T-cell (primary cell): ENCODE data around the gene C10orf62. TPM values are rescaled to one million over a fixed set of nuclear protein-coding genes. Genes with fewer than 3 reads are reported as not detected.

Experiments used
- ATAC-seq, 4 experiments: fragments of 200-7000 bp in 3 of 4; fragments of 150-1000 bp in 1 of 4; cut with Tn5 transposase; replicated peaks in 1 of 4; 1 replicate in 3 of 4; 2 replicates in 1 of 4; pipeline ENCODE4 v1.10.0; 2021; ENCODE audit warnings: moderate library complexity in 3 of 4, mild to moderate bottlenecking in 2 of 4, moderate number of reproducible peaks in 1 of 4
- CTCF ChIA-PET, 2 donors: fragments of 300-600 bp; sonication (Branson Sonifier 250); formaldehyde crosslinking; loops; one replicate each; lab custom pipeline; 2022; ENCODE audit warnings: antibody characterized with exemption in 2 of 2; lab: Charles Lee
- POLR2A ChIA-PET, 2 donors: fragments of 300-600 bp; sonication (Branson Sonifier 250); formaldehyde crosslinking; loops; one replicate each; lab custom pipeline; 2022; ENCODE audit warnings: antibody characterized with exemption in 2 of 2; lab: Charles Lee
- DNase-seq, 35 experiments: peaks; one replicate each; pipeline versions ENCODE4 v3.0.0 to v3.0.0-alpha.2; 2013 to 2023
- H3K27ac ChIP-seq: one replicate; pipeline ENCODE4 v1.5.1; 2013; ENCODE audit warnings: low read length
- H3K27me3 ChIP-seq, 2 experiments: replicated peaks in 1 of 2; 1 replicate in 1 of 2; 2 replicates in 1 of 2; pipeline versions ENCODE4 v1.6.1 to v1.7.0; 2013; ENCODE audit warnings: low read length in 1 of 2, mixed read lengths in 1 of 2; ENCODE audit not compliant: control insufficient read depth in 2 of 2, insufficient read depth in 2 of 2; ENCODE audit errors: extremely low read depth in 1 of 2
- H3K36me3 ChIP-seq, 2 donors: 1 replicate in 1 of 2; 2 replicates in 1 of 2; pipeline versions ENCODE4 v1.6.1 to v1.7.0; 2013; ENCODE audit warnings: low read length in 1 of 2; ENCODE audit not compliant: control insufficient read depth in 2 of 2, insufficient read depth in 1 of 2; ENCODE audit errors: extremely low read depth in 1 of 2
- H3K4me1 ChIP-seq, 2 experiments: 1 replicate in 1 of 2; 2 replicates in 1 of 2; pipeline versions ENCODE4 v1.6.1 to v1.7.0; 2013; ENCODE audit warnings: low read length in 2 of 2, mixed read lengths in 1 of 2; ENCODE audit not compliant: insufficient read depth in 2 of 2, control insufficient read depth in 1 of 2; ENCODE audit errors: extremely low read depth in 1 of 2
- H3K4me3 ChIP-seq, 2 donors: 1 replicate in 1 of 2; 2 replicates in 1 of 2; pipeline versions ENCODE4 v1.5.1 to v1.7.0; 2013; ENCODE audit warnings: mild to moderate bottlenecking in 2 of 2, low read length in 1 of 2, moderate library complexity in 1 of 2; ENCODE audit not compliant: control insufficient read depth in 1 of 2; ENCODE audit errors: extremely low read depth in 1 of 2
- H3K9me3 ChIP-seq: 2 replicates; pipeline ENCODE4 v1.7.0; 2013
- H3K27ac Mint-ChIP-seq, 2 donors: one replicate each; pipeline ENCODE4 v1.8.0; 2020 to 2021; ENCODE audit warnings: mild to moderate bottlenecking in 2 of 2, mixed read lengths in 2 of 2
- H3K27me3 Mint-ChIP-seq, 2 donors: one replicate each; pipeline ENCODE4 v1.8.0; 2021 to 2022; ENCODE audit warnings: mixed read lengths in 2 of 2
- H3K36me3 Mint-ChIP-seq: one replicate; pipeline ENCODE4 v1.8.0; 2021; ENCODE audit warnings: mixed read lengths
- H3K4me1 Mint-ChIP-seq, 3 donors: one replicate each; pipeline ENCODE4 v1.8.0; 2020 to 2022; ENCODE audit warnings: mixed read lengths in 3 of 3, mild to moderate bottlenecking in 1 of 3
- H3K4me3 Mint-ChIP-seq, 3 donors: one replicate each; pipeline ENCODE4 v1.8.0; 2020 to 2022; ENCODE audit warnings: mild to moderate bottlenecking in 3 of 3, mixed read lengths in 3 of 3, moderate library complexity in 3 of 3
- H3K9me3 Mint-ChIP-seq, 3 donors: one replicate each; pipeline ENCODE4 v1.8.0; 2020 to 2022; ENCODE audit warnings: mixed read lengths in 3 of 3
- WGBS: methylation state at CpG from one replicate; pipeline ENCODE4 v1.1.5; 2013; ENCODE audit warnings: missing lambda C conversion rate; ENCODE audit not compliant: insufficient coverage; 5-methylcytosine and 5-hydroxymethylcytosine counted together
- total RNA-seq, 35 experiments: library from RNA in 6 of 35; stranded (reverse) in 6 of 35; fragments of 120-200 nt in 1 of 35; gene quantifications; one replicate each; pipeline versions ENCODE4 v1.2.1 to v1.2.4 and lab custom pipeline; 2013 to 2026

C10orf62 gene
- total RNA-seq, 5 donors from 2014 or later (not counting 1 experiment from before 2014, with no cell fraction given): not detected

- POLR2A ChIA-PET: no interaction called here
- H3K27ac Mint-ChIP-seq: no peak overlapping the region
- Histone ChIP-seq H3K9me3 (no peaks in the 10 kb centered on the region), H3K27ac (no peak overlapping the region), H3K36me3 (no peaks in the 10 kb centered on the region), H3K27me3 (peaks cover 0 to 5% of the 10 kb centered on the region in 2 experiments), H3K4me1 (peaks cover 0 to 12% of the 10 kb centered on the region in 2 experiments), H3K4me3 (no peak overlapping the region)
- 100% methylated on average over 1 of the region's 5 CpGs for WGBS
- H3K4me3 Mint-ChIP-seq: no peak overlapping the region
- no peaks in the 10 kb centered on the region for H3K9me3 Mint-ChIP-seq
- ATAC-seq (no peak), DNase-seq (no peak)
- no peaks in the 10 kb centered on the region for H3K36me3 Mint-ChIP-seq
- H3K4me1 Mint-ChIP-seq: peaks cover 0 to 5% (median 0%) of the 10 kb centered on the region in 3 donors
- H3K27me3 Mint-ChIP-seq: no peaks in the 10 kb centered on the region
- CTCF ChIA-PET: interaction anchor here in 1 of 2 donors (0.7 kb wide), 1 partner anchor 15 kb away, joined by 3 read pairs; no protein-coding TSS in a partner anchor
Measured at GRCh38 chr10:97590748-97591495, 1.4 kb downstream of the C10orf62 start.

DNA sequence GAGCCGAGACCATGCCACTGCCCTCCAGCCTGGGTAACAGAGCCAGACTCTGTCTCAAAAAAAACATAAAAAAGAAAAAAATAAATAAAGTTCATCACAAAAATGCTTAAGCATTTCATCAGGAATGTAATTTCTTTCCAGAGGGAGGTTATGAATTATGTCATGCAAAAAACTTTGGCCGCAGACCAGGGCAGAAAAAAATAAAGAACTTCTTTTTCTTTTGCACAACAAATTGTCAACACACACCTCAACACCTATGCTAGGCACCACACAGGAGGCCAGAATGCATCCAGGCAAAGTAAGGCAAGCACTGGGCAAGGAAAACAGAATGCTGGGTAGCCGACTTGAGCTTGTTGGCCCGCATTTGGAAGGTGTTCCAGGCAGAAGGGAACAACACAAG lies 3.9 kb downstream of the C10orf62 start:
- no peaks in the 10 kb centered on the region for H3K9me3 Mint-ChIP-seq
- Histone ChIP-seq H3K9me3 (no peaks in the 10 kb centered on the region), H3K27me3 (peaks cover 0 to 5% of the 10 kb centered on the region in 2 experiments), H3K36me3 (no peaks in the 10 kb centered on the region), H3K27ac (no peak overlapping the region), H3K4me1 (peaks cover 0 to 12% of the 10 kb centered on the region in 2 experiments), H3K4me3 (no peak overlapping the region)
- no peaks in the 10 kb centered on the region for H3K27me3 Mint-ChIP-seq
- H3K4me1 Mint-ChIP-seq: peaks cover 0 to 5% (median 0%) of the 10 kb centered on the region in 3 donors
- ATAC-seq (no peak), DNase-seq (no peak)
- WGBS: 90% methylated on average over 2 of the region's 4 CpGs
- H3K4me3 Mint-ChIP-seq: no peak overlapping the region
- no peaks in the 10 kb centered on the region for H3K36me3 Mint-ChIP-seq
- no peak overlapping the region for H3K27ac Mint-ChIP-seq
- ChIA-PET CTCF (no interaction called here), POLR2A (no interaction called here)

GRCh38 chr10:97596101-97597082 lies 6.9 kb downstream of the C10orf62 start:
- ATAC-seq (no peak), DNase-seq (no peak)
- Histone ChIP-seq H3K4me3 (no peak overlapping the region), H3K9me3 (no peaks in the 10 kb centered on the region), H3K4me1 (no peaks in the 10 kb centered on the region), H3K27me3 (peaks cover 0 to 5% of the 10 kb centered on the region in 2 experiments), H3K27ac (no peak overlapping the region), H3K36me3 (no peaks in the 10 kb centered on the region)
- H3K9me3 Mint-ChIP-seq: no peaks in the 10 kb centered on the region
- H3K36me3 Mint-ChIP-seq: no peaks in the 10 kb centered on the region
- CTCF ChIA-PET: interaction anchor here in 1 of 2 donors (0.7 kb wide), 1 partner anchor 69 kb away, joined by 3 read pairs; no protein-coding TSS in a partner anchor
- 80% methylated on average over 6 of the region's 10 CpGs for WGBS
- H3K4me1 Mint-ChIP-seq: no peaks in the 10 kb centered on the region
- H3K4me3 Mint-ChIP-seq: no peak overlapping the region
- no peaks in the 10 kb centered on the region for H3K27me3 Mint-ChIP-seq
- POLR2A ChIA-PET: no interaction called here
- H3K27ac Mint-ChIP-seq: no peak overlapping the region

DNA sequence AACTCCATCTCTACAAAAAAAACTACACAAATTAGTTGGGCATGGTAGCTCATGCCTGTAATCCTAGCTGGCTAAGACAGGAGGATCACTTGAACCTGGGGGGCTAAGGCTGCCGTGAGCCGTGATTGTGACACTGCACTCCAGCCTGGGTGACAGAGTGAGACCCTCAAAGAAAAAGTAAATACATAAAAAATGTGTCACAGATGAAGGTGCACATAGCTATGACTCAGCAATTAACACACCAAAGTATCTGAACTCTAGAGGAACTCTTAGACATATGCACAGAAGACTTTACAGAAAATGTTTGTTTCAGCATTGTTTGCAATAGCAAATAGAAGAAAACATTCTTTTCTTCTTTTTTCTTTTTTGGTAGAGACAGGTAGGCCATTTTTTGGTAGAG lies 8.3 kb downstream of the C10orf62 start:
- no CpG with 5 or more reads among the region's 2 CpGs for WGBS

DNA sequence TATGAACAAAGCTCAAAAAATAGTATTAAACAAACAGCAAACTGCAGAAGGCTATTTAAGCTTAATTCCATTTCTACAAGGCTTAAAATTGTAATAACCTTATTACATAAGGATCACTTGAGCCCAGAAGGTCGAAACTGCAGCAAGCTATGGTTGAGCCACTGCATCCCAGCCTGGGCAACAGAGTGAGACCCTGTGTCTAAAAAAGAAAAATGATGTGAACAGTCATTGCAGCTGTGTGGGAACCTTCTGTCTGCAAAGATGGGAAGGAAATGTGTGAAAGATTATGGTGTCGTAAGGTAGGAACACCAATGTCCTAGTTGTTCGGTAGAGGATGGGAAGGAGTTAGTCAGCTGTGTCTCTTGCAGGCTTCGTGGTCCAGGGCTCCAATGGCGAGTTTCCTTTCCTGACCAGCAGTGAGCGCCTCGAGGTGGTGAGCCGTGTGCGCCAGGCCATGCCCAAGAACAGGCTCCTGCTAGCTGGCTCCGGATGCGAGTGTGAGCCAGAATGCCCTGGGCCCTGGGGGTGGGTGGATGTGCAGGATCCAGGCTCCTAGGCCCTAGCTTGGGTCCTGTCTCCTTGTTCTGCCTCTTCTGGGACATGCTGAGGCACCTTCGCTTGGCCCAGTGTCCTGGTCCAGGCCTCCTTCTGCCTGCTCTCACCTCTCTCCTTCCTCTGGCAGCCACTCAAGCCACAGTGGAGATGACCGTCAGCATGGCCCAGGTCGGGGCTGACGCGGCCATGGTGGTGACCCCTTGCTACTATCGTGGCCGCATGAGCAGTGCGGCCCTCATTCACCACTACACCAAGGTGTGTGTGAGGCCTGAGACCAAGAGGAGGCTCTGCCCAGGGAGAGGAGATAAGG lies 9.1 kb downstream of the C10orf62 start:
- H3K4me3 ChIP-seq: no peak overlapping the region
- ChIA-PET POLR2A (no interaction called here), CTCF (no interaction called here)
- Mint-ChIP-seq H3K27ac (no peak overlapping the region), H3K4me1 (no peaks in the 10 kb centered on the region), H3K9me3 (no peaks in the 10 kb centered on the region), H3K27me3 (no peaks in the 10 kb centered on the region), H3K4me3 (no peak overlapping the region), H3K36me3 (no peaks in the 10 kb centered on the region)
- H3K27me3 ChIP-seq: peaks cover 0 to 3% of the 10 kb centered on the region in 2 experiments
- WGBS: 89% methylated on average over 11 of the region's 19 CpGs
- no peak overlapping the region for H3K27ac ChIP-seq
- DNase-seq: no peak
- no peak for ATAC-seq
- no peaks in the 10 kb centered on the region for H3K36me3 ChIP-seq
- H3K9me3 ChIP-seq: no peaks in the 10 kb centered on the region
- H3K4me1 ChIP-seq: no peaks in the 10 kb centered on the region

More for the DNA sequence above, 8.3 kb downstream of the C10orf62 start:
- Mint-ChIP-seq H3K36me3 (no peaks in the 10 kb centered on the region), H3K27ac (no peak overlapping the region), H3K4me1 (no peaks in the 10 kb centered on the region), H3K27me3 (no peaks in the 10 kb centered on the region), H3K9me3 (no peaks in the 10 kb centered on the region), H3K4me3 (no peak overlapping the region)
- no peak overlapping the region for H3K4me3 ChIP-seq
- ChIA-PET CTCF (no interaction called here), POLR2A (no interaction called here)
- DNase-seq: no peak
- H3K4me1 ChIP-seq: no peaks in the 10 kb centered on the region
- H3K36me3 ChIP-seq: no peaks in the 10 kb centered on the region
- H3K9me3 ChIP-seq: no peaks in the 10 kb centered on the region
- ATAC-seq: no peak
- H3K27ac ChIP-seq: no peak overlapping the region
- peaks cover 0 to 5% of the 10 kb centered on the region in 2 experiments for H3K27me3 ChIP-seq

DNA sequence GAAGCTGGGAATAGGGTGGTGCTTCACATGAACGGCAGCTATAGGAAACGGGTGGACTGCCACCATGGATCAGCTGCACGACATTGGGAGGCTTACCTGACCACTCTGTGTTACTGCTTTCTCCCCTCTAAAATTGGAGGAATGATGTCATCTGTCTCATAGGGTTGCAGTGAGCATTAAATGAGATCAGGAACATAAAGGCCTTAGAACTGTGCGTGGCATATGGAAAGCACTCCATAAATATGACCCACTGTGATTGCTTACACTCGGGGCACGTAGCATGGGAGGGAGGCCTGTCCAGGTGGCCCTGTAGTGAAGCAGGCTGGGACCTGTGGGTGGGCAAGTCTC lies 9.7 kb downstream of the C10orf62 start:
- POLR2A ChIA-PET: no interaction called here
- Mint-ChIP-seq H3K36me3 (no peaks in the 10 kb centered on the region), H3K27ac (no peak overlapping the region), H3K4me1 (no peaks in the 10 kb centered on the region), H3K9me3 (no peaks in the 10 kb centered on the region), H3K27me3 (no peaks in the 10 kb centered on the region), H3K4me3 (no peak overlapping the region)
- CTCF ChIA-PET: no interaction called here
- ATAC-seq (no peak), DNase-seq (no peak)
- Histone ChIP-seq H3K4me3 (no peak overlapping the region), H3K27ac (no peak overlapping the region), H3K4me1 (no peaks in the 10 kb centered on the region), H3K36me3 (no peaks in the 10 kb centered on the region), H3K9me3 (no peaks in the 10 kb centered on the region), H3K27me3 (peaks cover 0 to 2% of the 10 kb centered on the region in 2 experiments)
- WGBS: 91% methylated on average over 4 of the region's 6 CpGs
